Activated T-helper 9 cell treated with anti-CD3 and anti-CD28 coated beads, Interleukin-2, amount 50 U/mL, for 16 hours (primary cell): ENCODE data around the gene STIM2.
"Not testable (repeated sequence)": the region's sequence is repeated elsewhere in the genome, so short reads cannot be mapped to it uniquely, and the experiment has no call there.

Experiments used
- DNase-seq: peaks from one replicate; pipeline ENCODE4 v3.0.0-alpha.2; 2020; ENCODE audit warnings: low read depth

Gene STIM2

GRCh38 chr4:26953770-26954423 lies 93.3 kb downstream of the STIM2 start:
- DNase-seq: no peak

- DNase-seq: no peak
Observed at GRCh38 chr4:26955241-26955640, 94.6 kb downstream of the STIM2 start.

GRCh38 chr4:26958925-26959653 lies 98.4 kb downstream of the STIM2 start:
- DNase-seq: no peak

- no peak for DNase-seq
Observed at GRCh38 chr4:26959654-26960047, 99.0 kb downstream of the STIM2 start.

GRCh38 chr4:26962720-26963119 lies 102.1 kb downstream of the STIM2 start:
- DNase-seq: no peak

GRCh38 chr4:26964512-26964911 lies 103.9 kb downstream of the STIM2 start:
- no peak for DNase-seq

- DNase-seq: no peak
Observed at GRCh38 chr4:26964994-26965393, 104.4 kb downstream of the STIM2 start.

- not testable (repeated sequence) for DNase-seq
Observed at GRCh38 chr4:26975464-26976181, 115.0 kb downstream of the STIM2 start.

GRCh38 chr4:26978387-26979053 lies 117.9 kb downstream of the STIM2 start:
- no peak for DNase-seq

GRCh38 chr4:26984896-26985295 lies 124.3 kb downstream of the STIM2 start:
- no peak for DNase-seq

GRCh38 chr4:26985873-26986272 lies 125.2 kb downstream of the STIM2 start:
- DNase-seq: no peak

GRCh38 chr4:26987191-26987590 lies 126.5 kb downstream of the STIM2 start:
- DNase-seq: no peak

- no peak for DNase-seq
Observed at GRCh38 chr4:26991057-26991456, 130.4 kb downstream of the STIM2 start.

GRCh38 chr4:26992657-26993361 lies 132.2 kb downstream of the STIM2 start:
- DNase-seq: no peak

- no peak for DNase-seq
Observed at GRCh38 chr4:26993539-26993938, 132.9 kb downstream of the STIM2 start.

- no peak for DNase-seq
Observed at GRCh38 chr4:26993967-26994366, 133.3 kb downstream of the STIM2 start.

- no peak for DNase-seq
Observed at GRCh38 chr4:26995316-26995715, 134.7 kb downstream of the STIM2 start.

- DNase-seq: no peak
Observed at GRCh38 chr4:26996745-26997144, 136.1 kb downstream of the STIM2 start.

GRCh38 chr4:26999689-27000088 lies 139.0 kb downstream of the STIM2 start:
- no peak for DNase-seq

- no peak for DNase-seq
Observed at GRCh38 chr4:27000122-27000521, 139.5 kb downstream of the STIM2 start.

- DNase-seq: no peak
Observed at GRCh38 chr4:27000820-27001219, 140.2 kb downstream of the STIM2 start.
